Measurements from ENCODE around the gene ZSCAN31.
"Not testable (repeated sequence)": the region's sequence is repeated elsewhere in the genome, so short reads cannot be mapped to it uniquely, and the experiment has no call there.

The ZSCAN31 gene

DNA sequence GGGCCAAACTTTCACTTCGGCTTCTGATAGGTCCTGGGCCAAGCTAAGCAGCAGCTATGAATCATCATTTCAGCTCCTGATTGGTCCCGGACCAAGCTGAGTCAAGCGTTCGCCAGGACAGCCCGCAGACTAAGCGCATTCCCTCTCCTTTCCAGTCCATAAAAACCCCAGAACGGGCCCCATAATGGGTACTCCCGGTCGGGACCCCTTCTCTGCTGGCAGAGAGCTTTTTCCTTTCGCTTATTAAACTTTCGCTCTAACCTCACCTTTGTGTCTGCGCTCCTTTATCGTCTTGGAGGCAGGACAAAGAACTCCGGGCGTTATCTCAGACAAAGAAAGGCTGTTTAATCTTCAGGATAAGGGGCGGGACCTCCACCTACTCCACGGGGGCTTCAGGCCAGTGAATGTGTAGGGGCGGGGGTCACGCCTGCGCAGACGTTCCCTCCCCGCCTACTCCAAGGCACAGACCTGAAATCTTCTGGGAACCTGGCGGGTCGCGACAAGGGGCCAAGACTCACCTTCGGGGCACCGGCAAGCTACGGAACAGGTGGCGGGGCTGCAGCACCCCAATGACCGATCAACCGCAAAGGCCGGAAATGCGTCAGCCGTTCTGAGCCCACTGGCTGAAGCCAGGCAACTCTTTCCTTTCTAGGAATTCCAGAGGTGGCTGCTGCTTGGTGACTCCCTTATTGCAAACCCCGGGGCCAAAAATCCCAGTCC lies at the start of gene ZSCAN31:
Gene ZSCAN31 (minus strand): TSS at position 585 of the 720 bp plus-strand sequence. CDS start 6,465 bp downstream, outside the sequence.
- DNase-seq = peak; percentile 90

DNA sequence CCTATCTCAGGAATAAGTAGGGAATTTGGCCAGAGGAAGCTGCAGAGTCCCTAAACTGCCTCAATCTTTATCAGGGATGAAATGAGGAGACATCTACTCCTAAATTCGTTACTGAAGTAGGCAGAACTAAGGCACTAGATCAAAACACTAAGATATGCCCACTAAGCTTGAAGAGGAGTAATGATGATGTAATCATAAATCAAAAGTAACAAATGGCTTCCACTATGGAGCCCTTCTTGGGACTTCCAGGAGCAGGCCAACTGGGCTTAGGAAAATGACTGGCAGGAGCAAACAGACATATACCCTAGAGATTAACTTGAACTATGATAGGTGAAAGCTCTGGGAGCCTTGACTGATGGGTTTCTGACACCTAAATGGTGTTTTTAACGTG lies 48.2 kb upstream of the ZSCAN31 start:
- no peak for DNase-seq

GRCh38 chr6:28383235-28384142 lies 47.5 kb upstream of the ZSCAN31 start:
- DNase-seq = peak; percentile 18

DNA sequence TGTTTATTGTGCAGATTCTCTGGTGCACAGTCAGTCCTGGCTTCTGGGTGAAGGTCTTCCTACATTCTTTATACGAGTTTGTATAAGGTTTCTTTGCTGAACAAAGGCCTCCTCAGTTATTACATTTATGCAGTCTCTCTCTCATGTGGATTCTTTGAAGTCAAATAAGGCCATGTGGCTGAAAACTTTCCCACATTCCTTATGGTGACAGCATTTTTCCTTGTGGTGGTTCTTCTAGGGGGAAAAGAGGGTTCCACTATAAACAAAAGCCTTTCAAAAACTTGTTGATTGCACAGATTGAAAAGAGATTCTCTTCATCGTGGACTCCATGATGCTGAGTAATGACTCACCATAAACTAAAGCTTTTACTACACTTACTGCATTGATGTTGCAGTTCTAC lies 44.4 kb upstream of the ZSCAN31 start:
- no peak for DNase-seq

DNA sequence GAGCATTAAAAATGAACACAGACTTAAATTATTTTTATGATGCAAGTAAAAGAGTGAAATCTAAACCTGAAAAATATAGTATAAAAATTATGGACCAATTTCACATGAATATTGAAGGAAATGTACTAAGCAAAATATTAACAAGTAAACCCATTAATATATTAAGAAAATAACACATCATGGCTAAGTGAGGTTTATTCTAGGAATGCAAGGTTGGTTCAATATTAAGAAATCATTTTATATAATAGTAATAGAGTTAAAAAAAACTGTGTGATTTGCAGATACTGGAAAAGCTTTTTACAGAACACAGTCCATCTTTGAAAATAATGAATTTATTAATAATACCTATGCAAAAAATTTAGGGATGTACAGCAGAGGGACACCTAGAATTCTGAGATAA lies 42.7 kb upstream of the ZSCAN31 start:
- DNase-seq = no peak

- DNase-seq = no peak
These were observed 41.9 kb upstream of the ZSCAN31 start for GRCh38 chr6:28377879-28378278.

GRCh38 chr6:28373925-28374324 lies 38.0 kb upstream of the ZSCAN31 start:
- no peak for DNase-seq

DNA sequence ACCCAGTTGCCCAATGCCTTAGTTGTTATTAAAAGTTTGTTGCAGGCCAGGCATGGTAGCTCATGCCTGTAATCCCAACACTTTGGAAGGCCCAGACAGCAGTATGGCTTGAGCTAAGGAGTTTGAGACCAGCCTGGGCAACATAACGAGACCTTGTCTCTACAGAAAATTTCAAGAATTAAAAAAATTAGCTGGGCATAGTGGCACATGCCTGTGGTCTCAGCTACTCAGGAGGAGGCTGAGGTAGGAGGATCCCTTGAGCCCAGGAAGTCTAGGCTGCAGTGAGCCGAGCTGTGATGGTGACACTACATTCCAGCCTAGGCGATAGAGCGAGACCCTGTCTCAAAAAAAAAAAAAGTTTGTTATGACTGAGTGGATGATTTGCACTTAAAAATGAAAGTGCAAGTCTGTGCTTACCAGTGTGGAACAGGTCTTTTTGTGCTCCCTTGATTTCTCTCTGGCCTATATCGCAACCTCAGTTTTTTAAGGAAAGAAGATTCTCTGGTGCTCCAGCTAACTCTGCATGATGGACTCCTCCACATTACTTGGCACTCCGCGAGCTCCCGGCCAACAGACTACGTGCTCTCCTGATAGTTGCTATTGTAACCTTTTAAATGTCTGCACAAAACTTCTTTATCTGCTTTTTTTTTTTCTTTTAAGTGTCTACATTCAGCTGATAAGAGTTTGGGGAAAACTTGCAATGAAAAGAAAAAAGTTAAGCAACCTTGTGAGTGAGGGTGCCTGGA lies 35.9 kb upstream of the ZSCAN31 start:
- DNase-seq = no peak

GRCh38 chr6:28371280-28371679 lies 35.3 kb upstream of the ZSCAN31 start:
- no peak for DNase-seq

GRCh38 chr6:28370440-28370839 lies 34.5 kb upstream of the ZSCAN31 start:
- no peak for DNase-seq

DNA sequence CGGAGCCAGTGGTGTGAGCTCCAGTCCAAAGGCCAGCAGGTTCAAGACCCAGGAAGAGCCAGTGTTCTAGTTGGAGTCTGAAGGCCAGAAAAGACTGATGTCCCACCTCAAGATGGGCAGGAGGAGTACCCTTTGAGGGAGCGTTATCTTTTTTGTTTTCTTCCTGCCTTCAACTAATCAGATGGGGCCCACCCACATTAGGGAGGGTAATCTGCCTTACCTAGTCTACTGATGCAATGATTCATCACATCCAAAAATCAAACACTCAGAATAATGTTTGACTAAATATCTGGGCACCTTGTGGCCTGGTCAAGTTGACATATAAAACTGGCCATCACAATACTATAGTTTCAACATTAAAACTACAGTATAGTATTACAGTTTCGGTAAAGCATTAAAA lies 33.5 kb upstream of the ZSCAN31 start:
- no peak for DNase-seq

GRCh38 chr6:28368522-28368921 lies 32.6 kb upstream of the ZSCAN31 start:
- no peak for DNase-seq

DNA sequence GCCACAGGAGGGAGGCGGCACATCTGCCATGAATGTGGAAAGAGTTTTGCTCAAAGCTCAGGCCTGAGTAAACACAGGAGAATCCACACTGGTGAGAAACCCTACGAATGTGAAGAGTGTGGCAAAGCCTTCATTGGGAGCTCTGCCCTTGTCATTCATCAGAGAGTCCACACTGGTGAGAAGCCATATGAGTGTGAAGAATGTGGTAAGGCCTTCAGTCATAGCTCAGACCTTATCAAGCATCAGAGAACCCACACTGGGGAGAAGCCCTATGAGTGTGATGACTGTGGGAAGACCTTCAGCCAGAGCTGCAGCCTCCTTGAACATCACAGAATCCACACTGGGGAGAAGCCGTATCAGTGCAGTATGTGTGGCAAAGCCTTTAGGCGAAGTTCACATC lies 29.6 kb upstream of the ZSCAN31 start:
- DNase-seq = not testable (repeated sequence)

DNA sequence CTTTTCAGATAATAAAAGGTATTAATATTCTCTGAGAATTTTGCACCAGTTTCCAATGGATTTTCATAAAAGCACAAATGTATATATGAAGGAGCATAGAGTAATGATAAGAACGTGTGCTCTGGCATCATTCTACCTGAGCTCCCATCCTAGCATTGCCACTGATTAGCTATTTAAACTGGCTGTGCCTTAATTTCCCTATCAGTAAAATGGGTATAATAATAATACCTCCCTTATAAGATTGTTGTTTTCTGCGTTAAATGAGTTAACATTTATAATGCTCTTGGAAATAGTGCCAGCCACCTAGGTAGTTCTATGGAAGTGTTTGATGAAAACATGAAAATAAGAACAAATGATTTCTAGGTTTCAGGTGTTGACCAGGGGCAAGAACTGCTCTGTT lies 25.0 kb upstream of the ZSCAN31 start:
- DNase-seq = no peak

DNA sequence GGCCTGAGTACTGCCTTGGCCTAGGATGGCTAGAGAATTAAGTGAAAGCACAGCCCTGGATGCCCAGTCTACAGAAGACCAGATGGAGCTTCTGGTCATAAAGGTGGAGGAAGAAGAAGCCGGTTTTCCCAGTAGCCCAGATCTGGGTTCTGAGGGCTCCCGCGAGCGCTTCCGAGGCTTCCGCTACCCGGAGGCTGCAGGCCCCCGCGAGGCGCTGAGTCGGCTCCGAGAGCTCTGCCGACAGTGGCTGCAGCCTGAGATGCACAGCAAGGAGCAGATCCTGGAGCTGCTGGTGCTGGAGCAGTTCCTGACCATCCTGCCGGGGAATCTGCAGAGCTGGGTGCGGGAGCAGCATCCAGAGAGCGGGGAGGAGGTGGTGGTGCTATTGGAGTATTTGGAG lies 23.6 kb upstream of the ZSCAN31 start:
- DNase-seq = not testable (repeated sequence)

- DNase-seq = no peak
These were observed 21.1 kb upstream of the ZSCAN31 start for GRCh38 chr6:28357036-28357435.

DNA sequence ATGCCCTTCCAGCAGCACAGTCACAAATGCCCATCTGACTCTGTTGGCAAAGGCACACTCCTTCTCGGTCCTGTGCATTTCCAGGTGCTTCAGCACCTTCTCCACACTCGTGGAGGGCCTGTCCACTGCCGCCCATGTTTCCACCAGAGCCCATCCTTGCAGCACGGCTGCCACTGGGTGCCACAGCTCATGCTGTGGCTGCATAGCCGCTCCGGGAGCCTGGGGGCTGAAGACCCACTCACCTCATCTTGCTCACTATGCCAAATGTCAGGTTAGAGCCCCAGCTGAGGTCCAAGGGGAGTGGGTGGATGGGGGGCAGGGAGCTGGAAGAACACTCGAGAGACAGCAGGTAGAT lies 20.7 kb upstream of the ZSCAN31 start:
- DNase-seq = no peak

GRCh38 chr6:28355743-28356665 lies 20.1 kb upstream of the ZSCAN31 start:
- peak; percentile 72 for DNase-seq

DNA sequence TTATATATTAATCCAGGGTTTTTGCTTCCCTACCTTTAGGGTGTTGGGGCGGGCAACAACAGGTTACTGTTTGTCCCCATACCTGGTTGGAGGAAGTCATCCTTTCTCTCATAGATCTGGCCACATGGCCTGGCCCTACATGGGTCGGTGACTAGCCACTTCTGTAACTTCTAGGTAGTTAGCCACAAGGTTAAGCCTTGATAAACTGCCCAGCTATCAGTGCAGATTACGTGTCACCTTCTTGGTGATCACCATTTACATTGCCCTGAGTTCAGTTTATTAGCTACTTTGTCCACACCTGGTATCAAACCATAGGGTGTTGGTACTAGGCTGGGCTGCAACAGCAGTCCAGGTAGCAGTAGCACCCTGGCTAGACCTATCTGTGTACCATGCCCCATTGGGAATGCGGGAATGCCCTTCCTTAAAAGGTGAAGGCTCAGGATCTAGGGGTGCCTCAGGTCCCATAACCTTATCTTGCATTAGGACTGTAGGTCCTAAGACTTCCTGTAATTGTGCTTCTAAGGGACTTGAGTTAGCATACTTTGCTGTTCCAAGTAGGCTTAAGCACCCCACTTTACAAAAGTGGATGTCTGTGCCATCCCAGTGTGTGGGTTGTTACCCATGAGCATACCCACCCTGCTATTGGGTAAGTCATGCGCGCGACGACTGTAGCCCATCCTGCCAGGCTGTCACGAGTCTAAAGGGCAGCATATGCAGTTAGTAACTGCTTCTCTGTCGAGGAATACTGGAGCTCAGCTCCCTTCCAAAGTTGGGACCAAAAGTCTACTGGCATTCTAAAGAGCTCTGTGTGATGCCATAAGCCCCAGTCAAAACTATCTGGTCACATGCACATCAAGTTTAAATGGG lies 19.0 kb upstream of the ZSCAN31 start:
- no peak for DNase-seq

DNA sequence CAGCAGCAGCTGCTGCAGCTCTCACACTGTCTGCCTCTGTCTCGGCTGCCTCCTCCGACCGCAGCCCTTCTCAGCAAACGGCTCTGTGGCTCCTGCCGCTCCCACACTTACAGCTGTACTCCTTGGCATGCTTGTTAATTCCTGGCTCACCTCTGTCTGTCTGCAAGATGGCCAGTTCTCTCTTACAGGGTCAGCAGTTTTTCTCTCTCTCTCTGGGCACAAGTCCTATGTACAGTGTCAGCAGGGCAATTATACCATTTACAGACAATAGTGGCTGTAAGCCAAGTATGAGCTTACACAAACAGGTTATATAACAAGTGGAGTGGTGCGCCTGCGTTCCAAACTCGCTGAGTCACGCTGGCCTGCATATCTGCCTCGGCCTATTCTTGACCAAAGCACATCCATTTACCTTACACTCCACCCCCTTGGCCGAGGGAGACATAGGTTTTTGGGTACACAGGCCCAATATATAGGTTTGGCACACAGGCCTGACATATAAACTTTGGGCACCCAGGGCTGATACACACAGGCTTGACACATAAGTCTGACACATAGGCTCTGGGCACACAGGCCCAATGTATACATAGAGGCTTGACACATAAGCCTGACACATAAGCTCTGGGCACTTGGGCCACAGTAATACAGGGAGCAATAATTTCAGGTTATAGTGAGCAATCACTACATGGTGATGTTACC lies 18.2 kb upstream of the ZSCAN31 start:
- DNase-seq = no peak

DNA sequence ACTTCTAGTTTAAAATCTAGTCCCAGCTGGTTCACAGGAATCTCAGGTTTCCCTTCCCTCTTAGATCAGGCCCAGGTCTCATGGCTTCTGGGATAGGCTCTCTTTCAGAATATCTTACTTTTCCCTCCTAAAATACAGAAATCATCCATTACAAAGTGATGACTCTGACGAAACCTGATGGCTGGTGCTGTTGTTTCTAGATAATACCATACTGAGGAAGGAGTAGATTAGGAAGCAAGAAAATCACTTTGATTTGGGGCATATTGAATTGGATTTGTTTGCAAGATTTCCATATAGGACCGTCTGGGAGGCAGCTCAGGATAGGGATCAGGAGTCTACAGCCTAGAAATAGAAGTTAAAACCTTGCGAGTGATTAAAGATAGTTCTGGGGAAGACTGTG lies 17.4 kb upstream of the ZSCAN31 start:
- no peak for DNase-seq

All from CD4-positive, alpha-beta T cell treated with Interleukin-4 for 4 hours (primary cell).